ENCODE measurements around the gene C6orf132.

The C6orf132 gene

GRCh38 chr6:42182101-42182500 lies 39.7 kb upstream of the C6orf132 start:
- H3K36me3 ChIP-seq = no peaks in the 10 kb centered on the region
- H3K4me3 ChIP-seq (ENCODE audit: low read depth, low read length) = no peak overlapping the region
- no peak overlapping the region for H3K27ac ChIP-seq
- no peak for TF ChIP-seq CTCF (IDR thresholded peaks at IDR 0.05; ENCODE audit: low read depth, low read length)
- no peak for DNase-seq
- H3K9me3 ChIP-seq (ENCODE audit: severe bottlenecking) = no peaks in the 10 kb centered on the region
- H3K27me3 ChIP-seq (ENCODE audit: insufficient read depth, low read depth, severe bottlenecking) = no peaks in the 10 kb centered on the region

- no peaks in the 10 kb centered on the region for H3K36me3 ChIP-seq
These were observed 37.5 kb upstream of the C6orf132 start for GRCh38 chr6:42179945-42180313.

GRCh38 chr6:42179261-42179944 lies 37.0 kb upstream of the C6orf132 start:
- Histone ChIP-seq H3K27ac (no peak overlapping the region), H3K27me3 (ENCODE audit: insufficient read depth, low read depth, severe bottlenecking) (no peaks in the 10 kb centered on the region), H3K9me3 (ENCODE audit: severe bottlenecking) (no peaks in the 10 kb centered on the region), H3K4me3 (ENCODE audit: low read depth, low read length) (no peak overlapping the region), H3K36me3 (no peaks in the 10 kb centered on the region)
- no peak for DNase-seq
- TF ChIP-seq CTCF (IDR thresholded peaks at IDR 0.05; ENCODE audit: low read depth, low read length) = no peak

More at GRCh38 chr6:42179945-42180313, 37.5 kb upstream of the C6orf132 start:
- no peak overlapping the region for H3K4me3 ChIP-seq (ENCODE audit: low read depth, low read length)
- TF ChIP-seq CTCF (IDR thresholded peaks at IDR 0.05; ENCODE audit: low read depth, low read length) = no peak
- no peaks in the 10 kb centered on the region for H3K9me3 ChIP-seq (ENCODE audit: severe bottlenecking)
- no peaks in the 10 kb centered on the region for H3K27me3 ChIP-seq (ENCODE audit: insufficient read depth, low read depth, severe bottlenecking)
- no peak for DNase-seq
- no peak overlapping the region for H3K27ac ChIP-seq

GRCh38 chr6:42177514-42178364 lies 35.3 kb upstream of the C6orf132 start:
- DNase-seq = no peak
- H3K27me3 ChIP-seq (ENCODE audit: insufficient read depth, low read depth, severe bottlenecking) = no peaks in the 10 kb centered on the region
- TF ChIP-seq CTCF (IDR thresholded peaks at IDR 0.05; ENCODE audit: low read depth, low read length) = no peak
- H3K27ac ChIP-seq = no peak overlapping the region
- H3K9me3 ChIP-seq (ENCODE audit: severe bottlenecking) = no peaks in the 10 kb centered on the region
- no peaks in the 10 kb centered on the region for H3K36me3 ChIP-seq
- H3K4me3 ChIP-seq (ENCODE audit: low read depth, low read length) = no peak overlapping the region

GRCh38 chr6:42176981-42177380 lies 34.6 kb upstream of the C6orf132 start:
- Histone ChIP-seq H3K9me3 (ENCODE audit: severe bottlenecking) (no peaks in the 10 kb centered on the region), H3K36me3 (no peaks in the 10 kb centered on the region), H3K27ac (no peak overlapping the region), H3K4me3 (ENCODE audit: low read depth, low read length) (no peak overlapping the region), H3K27me3 (ENCODE audit: insufficient read depth, low read depth, severe bottlenecking) (no peaks in the 10 kb centered on the region)
- no peak for TF ChIP-seq CTCF (IDR thresholded peaks at IDR 0.05; ENCODE audit: low read depth, low read length)
- no peak for DNase-seq

Measured in WERI-Rb-1 (cell line).